ENCODE results near the gene CD1C.
"Not testable (repeated sequence)": the region's sequence is repeated elsewhere in the genome, so short reads cannot be mapped to it uniquely, and the experiment has no call there.

The CD1C gene

GRCh38 chr1:158289811-158290210, at the start of gene CD1C:
TSS of gene CD1C (plus strand) at chr1:158289923. CDS start at chr1:158290065, 142 bp downstream.
- DNase-seq: no peak

- peak in 1 of 2 donors; percentile 24 for DNase-seq
Observed at GRCh38 chr1:158246650-158247049, 43.1 kb upstream of the CD1C start.

- peak; percentile 73 to 80 for DNase-seq
Observed at GRCh38 chr1:158248118-158248517, 41.6 kb upstream of the CD1C start.

- DNase-seq: peak; percentile 74 to 75
Observed at GRCh38 chr1:158248771-158249170, 41.0 kb upstream of the CD1C start.

- peak; percentile 40 to 51 for DNase-seq
Observed at GRCh38 chr1:158249646-158250045, 40.1 kb upstream of the CD1C start.

GRCh38 chr1:158251163-158251562, 38.6 kb upstream of the CD1C start:
- peak; percentile 35 to 59 for DNase-seq

- peak in 1 of 2 donors; percentile 18 for DNase-seq
Observed at GRCh38 chr1:158255656-158256055, 34.1 kb upstream of the CD1C start.

GRCh38 chr1:158256747-158257146, 33.0 kb upstream of the CD1C start:
- not testable (repeated sequence) for DNase-seq

GRCh38 chr1:158257888-158258287, 31.8 kb upstream of the CD1C start:
- peak in 1 of 2 donors; percentile 28 for DNase-seq

- no peak for DNase-seq
Observed at GRCh38 chr1:158259117-158259516, 30.6 kb upstream of the CD1C start.

- DNase-seq: no peak
Observed at GRCh38 chr1:158272681-158273080, 17.0 kb upstream of the CD1C start.

- DNase-seq: no peak
Observed at GRCh38 chr1:158274797-158275196, 14.9 kb upstream of the CD1C start.

GRCh38 chr1:158282421-158282820, 7.3 kb upstream of the CD1C start:
- DNase-seq: not testable (repeated sequence)

- DNase-seq: peak; percentile 69 to 96
Observed at GRCh38 chr1:158283965-158284364, 5.8 kb upstream of the CD1C start.

GRCh38 chr1:158285756-158286241, 3.9 kb upstream of the CD1C start:
- peak; percentile 97 to 100 for DNase-seq

- no peak for DNase-seq
Observed at GRCh38 chr1:158286487-158286886, 3.2 kb upstream of the CD1C start.

- DNase-seq: peak in 1 of 2 donors; percentile 31
Observed at GRCh38 chr1:158286941-158287346, 2.8 kb upstream of the CD1C start.

- peak; percentile 54 to 62 for DNase-seq
Observed at GRCh38 chr1:158290321-158290844, 660 bp downstream of the CD1C start.

- no peak for DNase-seq
Observed at GRCh38 chr1:158295791-158296190, 6.1 kb downstream of the CD1C start.

GRCh38 chr1:158310623-158311022, 20.9 kb downstream of the CD1C start:
- DNase-seq: no peak

- DNase-seq: no peak
Observed at GRCh38 chr1:158311066-158311465, 21.3 kb downstream of the CD1C start.

GRCh38 chr1:158323866-158324265, 34.1 kb downstream of the CD1C start:
- DNase-seq: no peak

GRCh38 chr1:158324395-158324794, 34.7 kb downstream of the CD1C start:
- DNase-seq: peak; percentile 60 to 67

- no peak for DNase-seq
Observed at GRCh38 chr1:158327481-158327880, 37.8 kb downstream of the CD1C start.

- DNase-seq: peak; percentile 62 to 66
Observed at GRCh38 chr1:158328426-158328825, 38.7 kb downstream of the CD1C start.
